Measurements from ENCODE around the gene UBE4A.

Gene UBE4A

DNA sequence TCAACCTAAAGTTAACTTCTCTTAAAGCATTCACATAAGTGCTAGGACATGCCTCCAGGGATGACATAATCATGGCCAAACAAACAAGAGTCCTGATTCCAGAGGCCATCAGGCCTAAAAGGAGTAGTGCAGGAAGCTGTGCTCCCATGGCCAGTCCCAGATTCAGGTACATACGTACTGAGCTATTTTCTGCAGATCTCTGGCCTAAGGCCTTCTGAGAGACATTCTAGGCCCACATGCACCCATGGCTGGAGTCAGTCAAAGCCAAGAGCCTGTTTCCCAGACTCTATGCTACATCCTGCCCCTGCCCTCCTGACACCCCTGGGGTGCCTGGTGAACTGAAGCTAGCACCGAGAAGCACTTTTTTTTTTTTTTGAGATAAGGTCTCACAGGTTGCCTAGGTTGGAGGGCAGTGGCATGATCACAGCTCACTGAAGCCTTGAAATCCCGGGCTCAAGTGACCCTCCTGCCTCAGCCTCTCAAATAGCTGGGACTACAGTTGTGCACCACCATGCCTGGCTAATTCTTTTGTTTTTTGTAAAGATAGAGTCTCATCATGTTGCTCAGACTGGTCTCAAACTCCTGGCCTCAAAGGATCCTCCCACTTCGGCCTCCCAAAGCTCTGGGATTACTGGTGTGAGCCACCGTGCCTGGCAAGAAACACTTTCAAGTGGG is 17.4 kb upstream of the UBE4A start:
- H3K36me3 ChIP-seq (ENCODE audit: control insufficient read depth, insufficient read depth, low read length) = no peaks in the 10 kb centered on the region
- H3K4me1 ChIP-seq (ENCODE audit: control insufficient read depth, insufficient read depth, low read length) = no peaks in the 10 kb centered on the region
- no peak overlapping the region for H3K27ac ChIP-seq (ENCODE audit: low read depth, low read length)
- H3K27me3 ChIP-seq (ENCODE audit: control insufficient read depth, insufficient read depth, low read length) = no peaks in the 10 kb centered on the region
- H3K9me3 ChIP-seq (ENCODE audit: control insufficient read depth, insufficient read depth, low read length) = no peaks in the 10 kb centered on the region
- no peak overlapping the region for H3K9ac ChIP-seq (ENCODE audit: low read depth, low read length)
- no peak overlapping the region for H3K4me3 ChIP-seq (ENCODE audit: low read depth, low read length)

DNA sequence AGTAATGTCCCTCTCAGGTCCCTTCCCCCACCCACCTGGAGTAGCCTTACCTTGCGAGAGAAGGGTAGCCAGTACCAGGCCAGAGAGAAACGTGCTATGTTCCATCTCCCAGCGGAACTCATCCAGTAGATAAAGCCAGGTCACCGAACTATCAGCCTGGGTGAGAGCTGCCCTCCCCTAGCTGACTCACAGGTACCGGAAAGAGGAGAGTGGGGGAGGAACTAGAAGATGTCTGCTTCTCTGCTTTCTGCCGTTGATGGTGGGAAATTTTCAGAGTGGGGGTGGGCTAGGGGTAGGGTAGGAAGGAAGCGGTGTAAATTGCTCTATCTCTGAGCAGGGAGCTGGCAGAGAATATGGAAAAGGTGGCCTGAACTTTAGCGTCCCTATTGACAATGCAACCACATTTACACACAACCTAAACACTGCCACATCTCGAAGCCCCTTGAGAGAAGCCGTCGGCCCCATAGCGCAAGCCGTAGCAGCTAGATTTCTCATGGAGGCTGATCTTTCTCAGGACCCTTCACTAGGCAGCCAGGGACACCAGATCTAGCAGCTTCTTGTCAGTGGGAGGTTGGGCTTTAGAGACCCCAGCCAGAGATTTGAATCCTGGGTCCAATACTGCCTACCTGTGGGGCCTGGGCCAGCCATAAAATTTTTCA is 16.8 kb upstream of the UBE4A start, which contains the start of gene CD3D:
Gene CD3D, minus strand, starts transcription at position 203 of the 659 bp plus-strand sequence. Its CDS starts 98 bp downstream, at position 105.
- no peak within 1 kb of the TSS for H3K27ac ChIP-seq (ENCODE audit: low read depth, low read length)
- no peak within 1 kb of the TSS for H3K4me3 ChIP-seq (ENCODE audit: low read depth, low read length)
- H3K4me1 ChIP-seq (ENCODE audit: control insufficient read depth, insufficient read depth, low read length) = no peaks in the 10 kb centered on the region
- no peaks in the 10 kb centered on the region for H3K36me3 ChIP-seq (ENCODE audit: control insufficient read depth, insufficient read depth, low read length)
- H3K9ac ChIP-seq (ENCODE audit: low read depth, low read length) = no peak within 1 kb of the TSS
- no peaks in the 10 kb centered on the region for H3K9me3 ChIP-seq (ENCODE audit: control insufficient read depth, insufficient read depth, low read length)
- H3K27me3 ChIP-seq (ENCODE audit: control insufficient read depth, insufficient read depth, low read length) = no peaks in the 10 kb centered on the region

DNA sequence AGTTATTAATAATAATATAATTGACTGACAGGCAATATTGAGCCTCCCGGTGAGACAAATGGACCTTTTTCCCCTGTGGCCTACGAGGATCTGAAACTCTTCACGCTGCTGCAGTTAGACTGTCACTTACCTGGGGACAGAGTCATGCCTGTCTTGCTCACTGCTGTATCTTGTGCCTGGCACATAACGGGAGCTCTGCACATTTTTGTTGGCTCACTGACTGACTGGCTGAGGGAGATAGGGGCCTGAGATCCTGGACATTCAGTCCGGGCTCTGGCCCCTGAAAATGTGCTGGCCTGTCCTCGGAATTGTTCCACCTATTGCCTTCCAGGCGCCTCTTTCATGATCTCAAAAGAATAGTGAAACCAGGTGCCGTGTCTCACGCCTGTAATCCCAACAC is 16.2 kb upstream of the UBE4A start:
- no peak overlapping the region for H3K9ac ChIP-seq (ENCODE audit: low read depth, low read length)
- no peak overlapping the region for H3K27ac ChIP-seq (ENCODE audit: low read depth, low read length)
- H3K4me1 ChIP-seq (ENCODE audit: control insufficient read depth, insufficient read depth, low read length) = no peaks in the 10 kb centered on the region

DNA sequence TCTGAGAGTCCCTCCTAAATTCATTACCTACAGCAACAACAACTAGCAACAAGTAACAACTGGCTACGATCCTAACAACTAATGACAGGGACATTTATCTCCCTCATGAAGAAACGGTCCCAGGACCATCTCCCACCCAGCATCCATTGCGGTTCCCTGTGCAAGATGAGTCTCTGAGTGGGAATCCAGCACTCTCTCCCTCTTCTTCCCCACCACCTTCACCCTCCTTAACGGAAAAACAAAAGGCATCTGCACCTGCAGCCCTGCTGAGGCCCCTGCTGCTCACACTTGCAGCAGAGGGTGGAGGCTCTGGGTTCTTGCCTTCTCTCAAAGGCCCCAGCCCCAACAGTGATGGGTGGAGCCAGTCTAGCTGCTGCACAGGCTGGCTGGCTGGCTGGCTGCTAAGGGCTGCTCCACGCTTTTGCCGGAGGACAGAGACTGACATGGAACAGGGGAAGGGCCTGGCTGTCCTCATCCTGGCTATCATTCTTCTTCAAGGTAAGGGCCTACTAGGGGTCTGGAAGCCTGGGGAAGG is 15.4 kb upstream of the UBE4A start, which contains the start of gene CD3G:
Gene CD3G, plus strand, starts transcription at position 364 of the 535 bp plus-strand sequence. Its CDS starts 80 bp downstream, at position 444.
- Histone ChIP-seq H3K27ac (ENCODE audit: low read depth, low read length) (no peak within 1 kb of the TSS), H3K27me3 (ENCODE audit: control insufficient read depth, insufficient read depth, low read length) (no peaks in the 10 kb centered on the region), H3K4me3 (ENCODE audit: low read depth, low read length) (no peak within 1 kb of the TSS), H3K9me3 (ENCODE audit: control insufficient read depth, insufficient read depth, low read length) (no peaks in the 10 kb centered on the region), H3K9ac (ENCODE audit: low read depth, low read length) (no peak within 1 kb of the TSS), H3K4me1 (ENCODE audit: control insufficient read depth, insufficient read depth, low read length) (0 out of 2 replicates have a peak, but pooled peaks cover under 1% of the 10 kb centered on the region), H3K36me3 (ENCODE audit: control insufficient read depth, insufficient read depth, low read length) (no peaks in the 10 kb centered on the region)

More for the DNA sequence above, 16.2 kb upstream of the UBE4A start:
- H3K27me3 ChIP-seq (ENCODE audit: control insufficient read depth, insufficient read depth, low read length) = no peaks in the 10 kb centered on the region
- no peaks in the 10 kb centered on the region for H3K9me3 ChIP-seq (ENCODE audit: control insufficient read depth, insufficient read depth, low read length)
- no peak overlapping the region for H3K4me3 ChIP-seq (ENCODE audit: low read depth, low read length)
- H3K36me3 ChIP-seq (ENCODE audit: control insufficient read depth, insufficient read depth, low read length) = no peaks in the 10 kb centered on the region

DNA sequence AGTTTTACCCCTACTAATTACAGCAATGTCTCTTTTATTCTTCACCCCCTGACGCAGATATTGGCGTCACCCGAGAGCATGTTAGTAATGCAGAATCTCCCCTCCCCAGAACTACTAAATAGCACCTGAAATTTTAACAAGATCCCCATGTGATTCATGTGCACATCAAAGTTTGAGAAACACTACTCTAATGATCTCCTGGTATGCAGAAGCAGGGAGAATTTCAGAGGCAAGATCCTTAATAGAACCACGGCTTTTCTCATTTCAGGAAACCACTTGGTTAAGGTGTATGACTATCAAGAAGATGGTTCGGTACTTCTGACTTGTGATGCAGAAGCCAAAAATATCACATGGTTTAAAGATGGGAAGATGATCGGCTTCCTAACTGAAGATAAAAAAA is 9.9 kb upstream of the UBE4A start:
- no peaks in the 10 kb centered on the region for H3K36me3 ChIP-seq (ENCODE audit: control insufficient read depth, insufficient read depth, low read length)

DNA sequence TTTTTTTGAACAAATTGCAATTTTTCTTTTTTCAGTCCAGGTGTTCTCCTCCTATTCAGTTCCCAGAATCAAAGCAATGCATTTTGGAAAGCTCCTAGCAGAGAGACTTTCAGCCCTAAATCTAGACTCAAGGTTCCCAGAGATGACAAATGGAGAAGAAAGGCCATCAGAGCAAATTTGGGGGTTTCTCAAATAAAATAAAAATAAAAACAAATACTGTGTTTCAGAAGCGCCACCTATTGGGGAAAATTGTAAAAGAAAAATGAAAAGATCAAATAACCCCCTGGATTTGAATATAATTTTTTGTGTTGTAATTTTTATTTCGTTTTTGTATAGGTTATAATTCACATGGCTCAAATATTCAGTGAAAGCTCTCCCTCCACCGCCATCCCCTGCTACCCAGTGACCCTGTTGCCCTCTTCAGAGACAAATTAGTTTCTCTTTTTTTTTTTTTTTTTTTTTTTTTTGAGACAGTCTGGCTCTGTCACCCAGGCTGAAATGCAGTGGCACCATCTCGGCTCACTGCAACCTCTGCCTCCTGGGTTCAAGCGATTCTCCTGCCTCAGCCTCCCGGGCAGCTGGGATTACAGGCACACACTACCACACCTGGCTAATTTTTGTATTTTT is 6.2 kb upstream of the UBE4A start:
- Histone ChIP-seq H3K4me1 (ENCODE audit: control insufficient read depth, insufficient read depth, low read length) (0 out of 2 replicates have a peak, but pooled peaks cover 2% of the 10 kb centered on the region), H3K9me3 (ENCODE audit: control insufficient read depth, insufficient read depth, low read length) (no peaks in the 10 kb centered on the region; the same call in 1 of the 2 replicates), H3K36me3 (ENCODE audit: control insufficient read depth, insufficient read depth, low read length) (no peaks in the 10 kb centered on the region), H3K27me3 (ENCODE audit: control insufficient read depth, insufficient read depth, low read length) (no peaks in the 10 kb centered on the region), H3K9ac (ENCODE audit: low read depth, low read length) (no peak overlapping the region), H3K4me3 (ENCODE audit: low read depth, low read length) (no peak overlapping the region), H3K27ac (ENCODE audit: low read depth, low read length) (no peak overlapping the region)

More for the DNA sequence above, 9.9 kb upstream of the UBE4A start:
- H3K27me3 ChIP-seq (ENCODE audit: control insufficient read depth, insufficient read depth, low read length) = no peaks in the 10 kb centered on the region
- 0 out of 2 replicates have a peak, but pooled peaks cover 2% of the 10 kb centered on the region for H3K4me1 ChIP-seq (ENCODE audit: control insufficient read depth, insufficient read depth, low read length)
- H3K9me3 ChIP-seq (ENCODE audit: control insufficient read depth, insufficient read depth, low read length) = no peaks in the 10 kb centered on the region
- H3K4me3 ChIP-seq (ENCODE audit: low read depth, low read length) = no peak overlapping the region
- no peak overlapping the region for H3K27ac ChIP-seq (ENCODE audit: low read depth, low read length)
- no peak overlapping the region for H3K9ac ChIP-seq (ENCODE audit: low read depth, low read length)

DNA sequence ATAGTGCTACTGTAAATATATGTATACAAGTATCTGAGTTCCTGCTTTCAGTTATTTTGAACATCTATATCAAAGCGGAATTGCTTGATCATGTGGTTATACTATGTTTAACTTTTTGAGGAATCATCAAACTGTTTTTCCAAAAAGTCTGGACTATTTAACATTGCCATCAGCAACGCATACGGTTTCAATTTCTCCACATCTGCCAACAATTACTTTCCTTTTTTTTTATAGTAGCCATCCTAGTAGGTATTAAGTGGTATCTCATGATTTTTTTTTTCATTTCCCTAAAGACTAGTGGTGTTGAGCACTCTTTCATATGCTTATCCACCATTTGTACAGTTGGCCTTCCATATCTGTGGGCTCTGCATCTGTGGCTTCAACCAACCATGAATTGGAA is 1.3 kb upstream of the UBE4A start:
- Histone ChIP-seq H3K4me3 (ENCODE audit: low read depth, low read length) (no peak overlapping the region), H3K27ac (ENCODE audit: low read depth, low read length) (no peak overlapping the region), H3K4me1 (ENCODE audit: control insufficient read depth, insufficient read depth, low read length) (no peaks in the 10 kb centered on the region), H3K27me3 (ENCODE audit: control insufficient read depth, insufficient read depth, low read length) (no peaks in the 10 kb centered on the region), H3K9me3 (ENCODE audit: control insufficient read depth, insufficient read depth, low read length) (no peaks in the 10 kb centered on the region; the same call in 1 of the 2 replicates), H3K36me3 (ENCODE audit: control insufficient read depth, insufficient read depth, low read length) (no peaks in the 10 kb centered on the region), H3K9ac (ENCODE audit: low read depth, low read length) (no peak overlapping the region)

DNA sequence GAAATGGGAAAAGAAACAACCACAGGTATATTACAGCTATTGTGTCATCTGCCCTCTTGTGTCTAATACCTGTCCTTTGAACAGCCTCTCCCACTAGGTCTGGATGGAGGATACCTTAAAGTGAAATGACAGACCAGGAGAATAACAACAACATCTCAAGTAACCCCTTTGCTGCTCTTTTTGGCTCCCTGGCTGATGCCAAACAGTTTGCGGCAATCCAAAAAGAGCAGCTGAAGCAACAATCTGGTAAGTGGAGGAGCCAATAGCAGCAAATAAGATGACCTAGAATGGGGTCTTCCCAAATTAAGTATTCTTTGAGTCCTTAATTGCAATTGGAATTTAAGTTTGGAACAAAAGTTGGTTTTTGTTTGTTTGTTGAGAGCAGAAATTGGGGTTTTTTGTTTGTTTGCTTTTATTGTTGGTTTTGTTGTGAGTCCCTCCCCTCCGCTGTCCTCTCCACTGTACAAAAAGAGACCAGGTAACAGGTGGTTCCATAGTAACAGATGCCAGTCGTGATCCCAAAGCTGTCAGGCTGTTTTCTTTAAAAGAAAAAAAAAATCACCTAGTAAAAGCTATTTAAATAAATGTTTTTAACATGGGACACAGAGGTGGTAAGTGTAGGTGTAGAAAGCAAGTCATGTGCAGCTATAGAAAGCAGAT is 5.7 kb downstream of the UBE4A start:
- peaks cover 46% of the 10 kb centered on the region for H3K36me3 ChIP-seq (ENCODE audit: control insufficient read depth, insufficient read depth, low read length)
- no peaks in the 10 kb centered on the region for H3K27me3 ChIP-seq (ENCODE audit: control insufficient read depth, insufficient read depth, low read length)
- no peak overlapping the region for H3K4me3 ChIP-seq (ENCODE audit: low read depth, low read length)
- no peak overlapping the region for H3K9ac ChIP-seq (ENCODE audit: low read depth, low read length)
- H3K27ac ChIP-seq (ENCODE audit: low read depth, low read length) = no peak overlapping the region
- H3K9me3 ChIP-seq (ENCODE audit: control insufficient read depth, insufficient read depth, low read length) = no peaks in the 10 kb centered on the region
- no peaks in the 10 kb centered on the region for H3K4me1 ChIP-seq (ENCODE audit: control insufficient read depth, insufficient read depth, low read length)

DNA sequence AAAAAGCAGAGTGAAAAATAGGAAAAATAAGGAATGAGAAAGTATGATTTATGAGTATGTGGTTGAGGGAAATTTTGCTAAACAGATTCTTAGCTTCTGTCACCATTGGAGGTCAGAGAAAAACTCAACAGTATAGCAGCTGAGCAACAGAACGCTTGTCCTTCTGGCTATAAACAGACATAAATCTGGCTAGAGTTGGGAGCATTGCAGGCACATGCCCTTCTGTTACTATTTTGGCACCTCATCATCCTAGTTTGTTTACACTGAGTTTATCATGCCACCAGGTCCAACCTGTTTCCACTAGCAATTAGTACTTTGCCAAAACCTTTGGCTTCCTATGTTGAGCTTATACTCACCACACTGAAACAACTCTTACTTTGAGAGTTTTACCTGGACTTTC is 6.9 kb downstream of the UBE4A start:
- H3K27ac ChIP-seq (ENCODE audit: low read depth, low read length) = no peak overlapping the region

DNA sequence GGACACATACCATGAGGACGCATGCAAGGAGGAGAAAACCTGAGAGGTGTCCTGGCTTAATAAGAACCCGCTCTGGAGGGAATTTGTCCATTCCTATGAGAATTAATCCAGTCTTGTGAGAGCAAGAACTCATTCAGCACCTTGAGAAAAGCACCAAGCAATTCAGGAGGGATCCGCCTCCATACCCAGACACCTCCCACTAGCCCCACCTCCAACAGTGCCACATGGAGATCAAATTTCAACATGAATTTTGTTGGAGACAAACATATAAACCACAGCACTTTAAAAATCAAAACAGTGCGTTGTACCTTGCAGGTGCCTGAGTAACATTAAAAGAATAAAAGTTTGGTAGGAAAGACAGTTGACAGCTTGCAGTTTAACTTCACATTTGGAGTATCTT is 11.4 kb downstream of the UBE4A start:
- H3K27ac ChIP-seq (ENCODE audit: low read depth, low read length) = no peak overlapping the region
- no peaks in the 10 kb centered on the region for H3K27me3 ChIP-seq (ENCODE audit: control insufficient read depth, insufficient read depth, low read length)
- H3K4me3 ChIP-seq (ENCODE audit: low read depth, low read length) = no peak overlapping the region
- peaks cover 84% of the 10 kb centered on the region for H3K36me3 ChIP-seq (ENCODE audit: control insufficient read depth, insufficient read depth, low read length)
- H3K9ac ChIP-seq (ENCODE audit: low read depth, low read length) = no peak overlapping the region
- H3K4me1 ChIP-seq (ENCODE audit: control insufficient read depth, insufficient read depth, low read length) = no peaks in the 10 kb centered on the region
- no peaks in the 10 kb centered on the region for H3K9me3 ChIP-seq (ENCODE audit: control insufficient read depth, insufficient read depth, low read length)

More for the DNA sequence above, 6.9 kb downstream of the UBE4A start:
- Histone ChIP-seq H3K4me1 (ENCODE audit: control insufficient read depth, insufficient read depth, low read length) (no peaks in the 10 kb centered on the region), H3K9ac (ENCODE audit: low read depth, low read length) (no peak overlapping the region), H3K27me3 (ENCODE audit: control insufficient read depth, insufficient read depth, low read length) (no peaks in the 10 kb centered on the region), H3K36me3 (ENCODE audit: control insufficient read depth, insufficient read depth, low read length) (peaks cover 58% of the 10 kb centered on the region), H3K4me3 (ENCODE audit: low read depth, low read length) (no peak overlapping the region), H3K9me3 (ENCODE audit: control insufficient read depth, insufficient read depth, low read length) (no peaks in the 10 kb centered on the region)
